GM04503 (cell line): ENCODE measurements around the gene RUFY2.
"Not testable (repeated sequence)": the region's sequence is repeated elsewhere in the genome, so short reads cannot be mapped to it uniquely, and the experiment has no call there.

Experiments
- DNase-seq: peaks from one replicate; pipeline ENCODE4 v3.0.0-alpha.2; 2012; ENCODE audit warnings: low read depth

Gene RUFY2, protein sequence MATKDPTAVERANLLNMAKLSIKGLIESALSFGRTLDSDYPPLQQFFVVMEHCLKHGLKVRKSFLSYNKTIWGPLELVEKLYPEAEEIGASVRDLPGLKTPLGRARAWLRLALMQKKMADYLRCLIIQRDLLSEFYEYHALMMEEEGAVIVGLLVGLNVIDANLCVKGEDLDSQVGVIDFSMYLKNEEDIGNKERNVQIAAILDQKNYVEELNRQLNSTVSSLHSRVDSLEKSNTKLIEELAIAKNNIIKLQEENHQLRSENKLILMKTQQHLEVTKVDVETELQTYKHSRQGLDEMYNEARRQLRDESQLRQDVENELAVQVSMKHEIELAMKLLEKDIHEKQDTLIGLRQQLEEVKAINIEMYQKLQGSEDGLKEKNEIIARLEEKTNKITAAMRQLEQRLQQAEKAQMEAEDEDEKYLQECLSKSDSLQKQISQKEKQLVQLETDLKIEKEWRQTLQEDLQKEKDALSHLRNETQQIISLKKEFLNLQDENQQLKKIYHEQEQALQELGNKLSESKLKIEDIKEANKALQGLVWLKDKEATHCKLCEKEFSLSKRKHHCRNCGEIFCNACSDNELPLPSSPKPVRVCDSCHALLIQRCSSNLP

DNA sequence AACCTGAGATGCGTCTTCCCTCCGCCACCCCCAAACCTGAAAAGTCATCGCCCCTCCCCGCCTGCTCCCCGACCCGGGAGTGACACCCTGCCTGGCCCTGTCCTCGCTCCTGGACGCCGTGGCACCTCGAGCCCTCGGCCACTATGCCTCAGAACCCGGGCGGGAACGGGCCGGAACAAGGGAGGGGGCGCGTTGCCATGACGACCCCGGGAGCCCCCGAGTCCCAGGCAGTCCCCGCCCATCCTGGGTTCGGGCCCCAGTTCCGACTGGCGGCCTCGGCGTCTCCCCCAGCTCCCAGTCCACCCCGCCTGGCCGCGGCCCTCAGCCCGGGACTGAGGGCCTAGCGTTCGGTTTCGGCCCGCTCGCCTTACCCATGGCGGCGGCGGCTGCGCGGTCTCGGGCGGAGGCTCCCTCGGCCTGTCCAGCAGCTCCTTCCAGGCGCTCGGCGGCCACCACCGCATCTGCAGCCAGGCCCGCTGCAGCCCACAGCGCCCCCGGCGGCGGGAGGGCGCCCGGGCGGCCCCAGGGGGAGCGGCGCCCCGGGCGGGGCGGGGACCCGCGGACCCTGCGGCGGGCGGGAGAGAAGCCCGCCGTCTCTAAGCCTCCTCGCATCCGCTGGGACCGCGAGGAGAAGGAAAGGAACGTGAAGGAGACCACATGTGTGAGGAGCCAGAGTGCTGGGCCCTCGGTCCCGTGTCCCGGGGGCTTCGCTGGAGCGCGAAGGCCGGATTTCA, at the start of gene RUFY2:
Gene RUFY2, minus strand, starts transcription at position 463 of the 734 bp plus-strand sequence. Its CDS starts 88 bp downstream, at position 375.
- DNase-seq: peak; percentile 14

DNA sequence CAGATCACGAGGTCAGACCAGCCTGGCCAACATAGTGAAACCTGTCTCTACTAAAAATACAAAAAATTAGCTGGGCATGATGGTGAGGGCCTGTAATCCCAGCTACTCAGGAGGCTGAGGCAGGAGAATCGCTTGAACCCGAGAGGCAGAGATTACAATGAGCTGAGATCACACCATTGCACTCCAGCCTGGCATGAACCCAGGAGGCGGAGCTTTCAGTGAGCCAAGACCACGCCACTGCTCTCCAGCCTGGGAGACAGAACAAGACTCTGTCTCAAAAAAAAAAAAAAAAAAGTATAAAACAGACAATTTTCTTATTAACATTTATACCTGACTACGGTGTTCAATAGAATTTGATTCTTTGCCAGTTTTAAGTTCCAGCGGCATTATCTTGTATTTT, 42.6 kb upstream of the RUFY2 start:
- not testable (repeated sequence) for DNase-seq

- DNase-seq: no peak
Observed at GRCh38 chr10:68446179-68446578, 39.1 kb upstream of the RUFY2 start.

- no peak for DNase-seq
Observed at GRCh38 chr10:68442971-68443370, 35.9 kb upstream of the RUFY2 start.

GRCh38 chr10:68440898-68441297, 33.8 kb upstream of the RUFY2 start:
- no peak for DNase-seq

DNA sequence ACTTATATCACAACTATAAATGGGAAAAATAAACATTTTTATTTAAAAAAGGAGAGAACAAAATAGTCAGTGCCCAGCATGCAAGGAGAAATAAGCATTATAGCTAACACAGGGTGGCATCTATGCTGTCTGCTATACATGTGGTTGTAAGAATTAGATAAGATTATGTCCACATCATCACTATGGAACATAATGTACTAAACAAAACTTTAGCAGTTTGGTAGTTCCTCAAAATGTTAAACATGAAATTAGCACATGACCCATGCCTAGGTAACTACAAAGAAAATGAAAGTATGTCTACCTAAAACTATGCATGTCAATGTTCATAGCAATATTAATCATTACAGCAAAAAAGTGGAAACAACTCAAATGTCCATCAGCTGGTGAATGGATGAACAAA, 28.7 kb upstream of the RUFY2 start:
- DNase-seq: no peak

DNA sequence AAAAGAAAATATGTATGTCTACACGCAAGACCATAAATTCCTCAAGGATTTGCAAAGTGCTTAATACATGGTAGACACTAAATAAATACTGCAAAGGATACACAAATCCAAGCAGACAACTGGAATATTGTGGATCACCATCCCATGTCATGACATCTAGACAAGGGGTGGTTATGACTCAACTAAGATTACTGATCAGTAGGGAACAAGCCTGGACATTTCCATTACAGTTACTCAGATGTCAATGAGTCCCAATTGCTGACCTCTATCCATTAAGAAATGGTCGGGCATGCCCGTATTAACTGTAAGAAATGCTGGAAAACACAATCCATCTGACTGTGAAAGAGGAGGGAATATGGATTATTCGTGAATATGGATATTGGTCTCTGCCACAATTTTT, 27.6 kb upstream of the RUFY2 start:
- no peak for DNase-seq

DNA sequence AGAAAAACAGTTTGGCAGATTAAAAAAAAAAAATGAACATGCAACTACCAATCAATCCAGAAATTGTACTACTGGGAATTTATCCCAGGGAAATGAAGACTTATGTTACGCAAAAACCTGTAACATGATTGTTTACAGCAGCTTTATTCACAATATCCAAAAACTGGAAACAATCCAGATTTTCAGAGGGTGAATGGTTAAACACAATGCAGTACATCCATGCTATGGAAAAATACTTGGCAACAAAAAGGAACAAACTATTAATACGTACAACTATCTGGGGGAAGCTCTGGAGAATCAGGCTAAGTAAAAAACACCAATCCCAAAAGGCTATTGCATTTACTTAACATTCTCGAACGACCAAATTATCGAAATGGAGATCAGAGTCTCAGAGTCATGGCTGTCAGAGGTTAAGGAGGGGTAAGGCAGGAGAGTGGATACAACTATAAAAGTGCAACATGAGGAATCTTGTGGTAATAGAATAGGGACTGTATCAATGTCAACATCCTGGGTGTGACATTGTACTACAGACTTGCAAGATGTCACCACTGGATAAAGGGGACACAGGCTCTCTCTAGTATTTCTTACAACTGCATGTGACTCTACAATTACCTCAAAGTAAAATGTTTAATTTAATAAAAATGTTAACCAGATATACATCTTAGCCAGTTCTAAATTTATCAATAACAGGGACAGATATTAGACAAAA, 21.5 kb upstream of the RUFY2 start:
- no peak for DNase-seq

DNA sequence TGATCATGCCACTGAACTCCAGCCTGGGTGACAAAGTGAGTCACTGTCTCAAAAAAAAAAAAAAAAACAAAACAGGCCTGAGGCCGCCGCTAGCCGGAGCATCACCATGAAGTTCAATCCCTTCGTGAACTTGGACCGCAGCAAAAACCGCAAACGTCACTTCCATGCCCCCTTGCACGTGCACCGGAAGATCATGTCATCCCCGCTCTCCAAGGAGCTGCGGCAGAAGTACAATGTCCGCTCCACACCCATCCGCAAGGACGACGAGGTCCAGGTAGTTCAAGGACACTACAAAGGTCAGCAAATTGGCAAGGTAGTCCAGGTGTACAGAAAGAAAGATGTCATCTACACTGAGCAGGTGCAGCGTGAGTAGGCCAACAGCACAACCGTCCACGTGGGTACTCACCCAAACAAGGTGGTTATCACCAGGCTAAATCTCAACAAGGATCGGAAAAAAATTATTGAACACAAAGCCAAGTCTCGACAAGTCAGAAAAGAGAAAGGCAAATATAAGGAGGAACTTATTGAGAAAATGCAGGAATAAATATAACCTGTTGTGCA, 17.5 kb upstream of the RUFY2 start:
- no peak for DNase-seq

DNA sequence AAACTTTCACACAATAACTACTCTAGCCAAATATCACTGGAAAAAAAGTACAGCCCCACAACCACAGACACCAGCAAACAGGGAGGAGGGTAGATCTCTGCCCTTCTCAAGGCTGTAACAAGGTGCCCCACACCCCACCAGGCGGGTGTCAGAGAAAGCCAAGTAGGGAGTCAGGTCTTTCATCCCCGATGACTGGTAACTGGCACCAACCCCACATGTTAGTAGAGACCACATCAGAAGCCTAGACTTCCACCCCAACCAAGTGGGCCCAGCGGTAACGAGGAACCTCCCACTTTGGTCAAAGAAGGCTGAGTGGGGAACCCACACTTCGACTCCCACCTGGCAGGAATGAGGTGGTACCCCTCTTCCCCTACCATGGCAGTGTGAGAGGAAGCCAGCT, 16.4 kb upstream of the RUFY2 start:
- no peak for DNase-seq

- DNase-seq: no peak
Observed at GRCh38 chr10:68419376-68419775, 12.3 kb upstream of the RUFY2 start.

DNA sequence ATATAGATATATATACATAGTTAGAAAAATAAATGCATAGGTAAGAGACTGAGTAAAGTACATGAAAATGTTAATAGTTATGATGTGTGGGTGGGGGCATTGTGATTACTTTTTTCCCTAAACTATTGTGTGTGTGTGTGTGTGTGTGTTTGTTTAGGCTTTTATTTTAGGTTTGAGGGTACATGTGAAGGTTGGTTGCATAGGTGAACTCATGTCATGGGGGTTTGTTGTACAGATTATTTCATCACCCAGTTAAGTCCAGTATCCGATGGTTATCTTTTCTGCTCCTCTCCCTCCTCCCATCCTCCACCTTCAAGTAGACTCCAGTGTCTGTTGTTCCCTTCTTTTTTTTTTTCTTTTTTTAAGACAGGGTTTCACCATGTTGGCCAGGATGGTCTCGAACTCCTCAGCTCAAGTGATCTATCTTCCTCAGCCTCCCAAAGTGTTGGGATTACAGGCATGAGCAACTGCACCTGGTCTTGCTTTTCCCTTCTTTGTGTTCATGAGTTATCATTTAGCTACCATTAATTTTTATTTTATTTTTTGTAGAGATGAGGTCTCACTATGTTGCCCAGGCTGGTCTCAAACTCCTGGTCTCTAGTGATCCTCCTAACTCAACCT, 1.9 kb upstream of the RUFY2 start:
- DNase-seq: no peak

- DNase-seq: peak; percentile 54
Observed at GRCh38 chr10:68406111-68406814, 814 bp downstream of the RUFY2 start.

DNA sequence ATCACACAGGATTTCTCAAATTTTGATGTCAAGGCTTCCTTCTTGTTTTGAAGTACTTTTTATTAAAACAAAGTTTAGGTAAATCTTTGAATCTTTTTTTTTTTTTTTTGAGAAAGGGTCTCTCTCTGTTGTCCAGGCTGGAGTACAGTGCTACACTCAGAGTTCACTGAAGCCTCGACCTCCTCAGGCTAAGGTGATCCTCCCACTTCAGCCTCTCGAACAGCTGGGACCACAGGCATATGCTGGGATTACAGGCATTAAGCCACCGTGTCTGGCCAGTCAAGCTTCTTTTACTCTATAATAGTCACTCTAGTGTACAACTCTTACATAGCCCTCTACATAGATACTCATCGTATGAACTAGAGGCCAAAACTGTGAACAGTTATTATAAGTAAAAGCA, 3.4 kb downstream of the RUFY2 start:
- no peak for DNase-seq

- DNase-seq: no peak
Observed at GRCh38 chr10:68402276-68402675, 4.8 kb downstream of the RUFY2 start.

DNA sequence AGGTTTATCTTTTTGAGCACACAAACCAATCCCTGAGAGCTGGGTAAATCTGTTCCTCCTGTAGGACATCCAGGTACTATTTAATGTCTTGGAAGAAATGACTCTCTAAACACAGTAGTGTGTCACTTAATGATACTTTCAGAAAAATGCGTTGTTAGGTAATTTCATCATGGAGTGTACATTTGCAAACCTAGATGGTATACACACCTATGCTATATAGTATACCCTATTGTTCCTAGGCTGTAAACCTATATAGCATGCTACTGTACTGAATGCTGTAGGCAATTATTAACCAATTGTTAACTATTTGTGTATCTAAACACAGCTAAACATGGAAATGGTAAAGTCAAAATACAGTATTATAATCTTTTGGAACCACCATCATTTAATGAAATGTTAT, 10.1 kb downstream of the RUFY2 start:
- DNase-seq: no peak

GRCh38 chr10:68385740-68386139, 21.3 kb downstream of the RUFY2 start:
- no peak for DNase-seq

- no peak for DNase-seq
Observed at GRCh38 chr10:68371604-68372003, 35.5 kb downstream of the RUFY2 start.

GRCh38 chr10:68367121-68367520, 40.0 kb downstream of the RUFY2 start:
- no peak for DNase-seq

DNA sequence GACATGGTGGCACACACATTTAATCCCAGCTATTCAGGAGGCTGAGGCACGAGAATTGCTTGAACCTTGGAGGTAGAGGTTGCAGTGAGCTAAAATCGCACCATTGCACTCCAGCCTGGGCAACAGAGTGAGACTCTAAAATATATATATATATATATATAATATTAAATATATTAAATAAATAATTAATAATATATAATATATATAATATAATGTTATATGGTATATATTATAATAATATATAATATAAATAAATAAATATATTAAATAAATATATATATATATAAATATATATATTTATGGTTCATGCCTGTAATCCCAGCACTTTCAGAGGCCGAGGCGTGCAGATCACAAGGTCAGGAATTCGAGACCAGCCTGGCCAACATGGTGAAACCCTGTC, 40.5 kb downstream of the RUFY2 start:
- no peak for DNase-seq

- no peak for DNase-seq
Observed at GRCh38 chr10:68365611-68366010, 41.5 kb downstream of the RUFY2 start.
